BLaER1 treated with 17β-estradiol and CSF1 and Interleukin-3, amounts not matched to agents 10 nM and 100 nM (cell line): ENCODE measurements around the gene EXOC6B.
A peak's percentile ranks its signal among the peaks of the same experiment; 100 is the strongest.

Experiments used
- H3K27ac ChIP-seq, 11 experiments: shearing (Covaris generic); formaldehyde crosslinking; 2 replicates each; pipeline ENCODE4 v1.8.1; 2022
- H3K27me3 ChIP-seq, 11 experiments: shearing (Covaris generic); formaldehyde crosslinking; 2 replicates each; pipeline ENCODE4 v1.8.1; 2022
- H3K36me3 ChIP-seq, 11 experiments: shearing (Covaris generic); formaldehyde crosslinking; 2 replicates each; pipeline ENCODE4 v1.8.1; 2022
- H3K4me1 ChIP-seq, 10 experiments: shearing (Covaris generic); formaldehyde crosslinking; 2 replicates each; pipeline ENCODE4 v1.8.1; 2022
- H3K4me2 ChIP-seq, 11 experiments: shearing (Covaris generic); formaldehyde crosslinking; 2 replicates each; pipeline ENCODE4 v1.8.1; 2022
- H3K4me3 ChIP-seq, 10 experiments: shearing (Covaris generic); formaldehyde crosslinking; 2 replicates each; pipeline ENCODE4 v1.8.1; 2022
- H3K9ac ChIP-seq, 11 experiments: shearing (Covaris generic); formaldehyde crosslinking; 2 replicates each; pipeline ENCODE4 v1.8.1; 2022
- H3K9me3 ChIP-seq, 11 experiments: shearing (Covaris generic); formaldehyde crosslinking; replicated peaks in 1 of 11; 2 replicates each; pipeline ENCODE4 v1.8.1; 2022
- H4K20me1 ChIP-seq, 11 experiments: shearing (Covaris generic); formaldehyde crosslinking; 2 replicates each; pipeline ENCODE4 v1.8.1; 2022
- Cebpa-rat ChIP-seq, 11 experiments: shearing (Covaris generic); IDR thresholded peaks; 2 replicates each; pipeline ENCODE4 v1.8.1; 2022

The EXOC6B gene

GRCh38 chr2:72142570-72143440 is 683.0 kb downstream of the EXOC6B start:
- peak overlapping the region; percentile 52 to 97 (median 71) for H3K4me2 ChIP-seq

GRCh38 chr2:72141881-72142451 is 683.9 kb downstream of the EXOC6B start:
- H3K4me2 ChIP-seq: peak overlapping the region in 1 of 11 experiments; percentile 95; a peak in 3 of 22 replicates
- H3K4me3 ChIP-seq: no peak overlapping the region
- TF ChIP-seq Cebpa-rat (IDR thresholded peaks at IDR 0.05): no peak
- H3K9me3 ChIP-seq: peaks cover 0 to 10% (median 0%) of the 10 kb centered on the region in 11 experiments; a peak in 10 of 22 replicates
- no peak overlapping the region for H3K27ac ChIP-seq
- peaks cover 32 to 46% (median 37%) of the 10 kb centered on the region in 10 experiments for H3K4me1 ChIP-seq
- no peaks in the 10 kb centered on the region for H3K36me3 ChIP-seq
- H3K9ac ChIP-seq: no peak overlapping the region
- H3K27me3 ChIP-seq: peaks cover 50 to 68% (median 60%) of the 10 kb centered on the region in 11 experiments
- peaks cover 0 to 57% (median 30%) of the 10 kb centered on the region in 11 experiments; a peak in 15 of 22 replicates for H4K20me1 ChIP-seq

More at GRCh38 chr2:72142570-72143440, 683.0 kb downstream of the EXOC6B start:
- H3K27me3 ChIP-seq: peaks cover 58 to 76% (median 68%) of the 10 kb centered on the region in 11 experiments
- TF ChIP-seq Cebpa-rat (IDR thresholded peaks at IDR 0.05): no peak
- peak overlapping the region in 1 of 11 experiments; percentile 28; a peak in 2 of 22 replicates for H3K9ac ChIP-seq
- peak overlapping the region in 6 of 10 experiments; percentile 14 to 63 (median 44); a peak in 10 of 20 replicates for H3K4me3 ChIP-seq
- H3K4me1 ChIP-seq: peaks cover 38 to 52% (median 45%) of the 10 kb centered on the region in 10 experiments
- H4K20me1 ChIP-seq: peaks cover 0 to 65% (median 36%) of the 10 kb centered on the region in 11 experiments; a peak in 16 of 22 replicates
- H3K27ac ChIP-seq: no peak overlapping the region; a peak in 1 of 22 replicates
- H3K9me3 ChIP-seq: peaks cover 0 to 10% (median 0%) of the 10 kb centered on the region in 11 experiments; a peak in 10 of 22 replicates
- H3K36me3 ChIP-seq: no peaks in the 10 kb centered on the region

GRCh38 chr2:72141032-72141645 is 684.7 kb downstream of the EXOC6B start:
- Histone ChIP-seq H3K4me1 (peaks cover 28 to 41% (median 35%) of the 10 kb centered on the region in 10 experiments), H3K4me2 (peak overlapping the region in 1 of 11 experiments; percentile 3; a peak in 1 of 22 replicates), H3K9me3 (peaks cover 0 to 7% (median 0%) of the 10 kb centered on the region in 11 experiments; a peak in 4 of 22 replicates), H3K9ac (no peak overlapping the region), H4K20me1 (peaks cover 0 to 49% (median 21%) of the 10 kb centered on the region in 11 experiments; a peak in 14 of 22 replicates), H3K27me3 (peaks cover 42 to 60% (median 51%) of the 10 kb centered on the region in 11 experiments), H3K4me3 (no peak overlapping the region), H3K27ac (no peak overlapping the region), H3K36me3 (no peaks in the 10 kb centered on the region)
- no peak for TF ChIP-seq Cebpa-rat (IDR thresholded peaks at IDR 0.05)

- peaks cover 36 to 54% (median 46%) of the 10 kb centered on the region in 11 experiments for H3K27me3 ChIP-seq
- no peak overlapping the region for H3K4me3 ChIP-seq
- TF ChIP-seq Cebpa-rat (IDR thresholded peaks at IDR 0.05): no peak
- no peak overlapping the region for H3K27ac ChIP-seq
- peaks cover 0 to 44% (median 17%) of the 10 kb centered on the region in 11 experiments; a peak in 14 of 22 replicates for H4K20me1 ChIP-seq
- peaks cover 0 to 7% (median 0%) of the 10 kb centered on the region in 11 experiments; a peak in 3 of 22 replicates for H3K9me3 ChIP-seq
- H3K4me1 ChIP-seq: peaks cover 24 to 36% (median 30%) of the 10 kb centered on the region in 10 experiments
- H3K4me2 ChIP-seq: no peak overlapping the region
- H3K36me3 ChIP-seq: no peaks in the 10 kb centered on the region
- no peak overlapping the region for H3K9ac ChIP-seq
Observed at GRCh38 chr2:72140621-72140960, 685.2 kb downstream of the EXOC6B start.

GRCh38 chr2:72139874-72140620 is 685.8 kb downstream of the EXOC6B start:
- Histone ChIP-seq H3K36me3 (no peaks in the 10 kb centered on the region), H3K27me3 (peaks cover 31 to 49% (median 40%) of the 10 kb centered on the region in 11 experiments), H4K20me1 (peaks cover 0 to 39% (median 13%) of the 10 kb centered on the region in 11 experiments; a peak in 14 of 22 replicates), H3K9ac (no peak overlapping the region), H3K27ac (no peak overlapping the region), H3K9me3 (peaks cover 0 to 7% (median 0%) of the 10 kb centered on the region in 11 experiments; a peak in 3 of 22 replicates), H3K4me3 (no peak overlapping the region), H3K4me1 (peaks cover 21 to 30% (median 24%) of the 10 kb centered on the region in 10 experiments), H3K4me2 (no peak overlapping the region)
- TF ChIP-seq Cebpa-rat (IDR thresholded peaks at IDR 0.05): no peak

GRCh38 chr2:72139471-72139873 is 686.4 kb downstream of the EXOC6B start:
- no peak overlapping the region for H3K4me2 ChIP-seq
- H3K9me3 ChIP-seq: peaks cover 0 to 7% (median 0%) of the 10 kb centered on the region in 11 experiments; a peak in 3 of 22 replicates
- no peak for TF ChIP-seq Cebpa-rat (IDR thresholded peaks at IDR 0.05)
- peaks cover 25 to 43% (median 35%) of the 10 kb centered on the region in 11 experiments for H3K27me3 ChIP-seq
- H3K36me3 ChIP-seq: no peaks in the 10 kb centered on the region
- peaks cover 17 to 27% (median 22%) of the 10 kb centered on the region in 10 experiments for H3K4me1 ChIP-seq
- no peak overlapping the region for H3K9ac ChIP-seq
- peaks cover 0 to 34% (median 8%) of the 10 kb centered on the region in 11 experiments; a peak in 14 of 22 replicates for H4K20me1 ChIP-seq
- H3K27ac ChIP-seq: no peak overlapping the region
- H3K4me3 ChIP-seq: no peak overlapping the region

GRCh38 chr2:72138921-72139381 is 686.9 kb downstream of the EXOC6B start:
- Histone ChIP-seq H4K20me1 (peaks cover 0 to 31% (median 6%) of the 10 kb centered on the region in 11 experiments; a peak in 13 of 22 replicates), H3K27me3 (peaks cover 20 to 38% (median 29%) of the 10 kb centered on the region in 11 experiments), H3K4me2 (no peak overlapping the region), H3K9ac (no peak overlapping the region), H3K4me1 (peaks cover 15 to 29% (median 22%) of the 10 kb centered on the region in 10 experiments), H3K4me3 (no peak overlapping the region), H3K27ac (no peak overlapping the region), H3K36me3 (no peaks in the 10 kb centered on the region), H3K9me3 (peaks cover 0 to 5% (median 0%) of the 10 kb centered on the region in 11 experiments; a peak in 3 of 22 replicates)
- no peak for TF ChIP-seq Cebpa-rat (IDR thresholded peaks at IDR 0.05)
